ENCODE data around the gene VAT1L.

- no peak for TF ChIP-seq JUNB (IDR thresholded peaks at IDR 0.05; ENCODE audit: unreplicated experiment)
- no peak for TF ChIP-seq CTCF (conservative IDR thresholded peaks at IDR 0.05; ENCODE audit: low read depth in 2 of 2)
- no peak for TF ChIP-seq REST (IDR thresholded peaks at IDR 0.05; ENCODE audit: unreplicated experiment)
Measured at GRCh38 chr16:77739559-77739892, 48.8 kb upstream of the VAT1L start.

All from GM23338 (cell line).